ENCODE data around the gene ADCY3. TPM values are rescaled to one million over a fixed set of nuclear protein-coding genes. Genes with fewer than 3 reads are reported as not detected.
A peak's percentile ranks its signal among the peaks of the same experiment; 100 is the strongest.

The ADCY3 gene
- total and polyA plus RNA-seq, 9 of the 15 experiments (the other 6 are each of a cell fraction or from before 2014, with no cell fraction given): 1.5 to 54.8 (median 26.3) TPM

DNA sequence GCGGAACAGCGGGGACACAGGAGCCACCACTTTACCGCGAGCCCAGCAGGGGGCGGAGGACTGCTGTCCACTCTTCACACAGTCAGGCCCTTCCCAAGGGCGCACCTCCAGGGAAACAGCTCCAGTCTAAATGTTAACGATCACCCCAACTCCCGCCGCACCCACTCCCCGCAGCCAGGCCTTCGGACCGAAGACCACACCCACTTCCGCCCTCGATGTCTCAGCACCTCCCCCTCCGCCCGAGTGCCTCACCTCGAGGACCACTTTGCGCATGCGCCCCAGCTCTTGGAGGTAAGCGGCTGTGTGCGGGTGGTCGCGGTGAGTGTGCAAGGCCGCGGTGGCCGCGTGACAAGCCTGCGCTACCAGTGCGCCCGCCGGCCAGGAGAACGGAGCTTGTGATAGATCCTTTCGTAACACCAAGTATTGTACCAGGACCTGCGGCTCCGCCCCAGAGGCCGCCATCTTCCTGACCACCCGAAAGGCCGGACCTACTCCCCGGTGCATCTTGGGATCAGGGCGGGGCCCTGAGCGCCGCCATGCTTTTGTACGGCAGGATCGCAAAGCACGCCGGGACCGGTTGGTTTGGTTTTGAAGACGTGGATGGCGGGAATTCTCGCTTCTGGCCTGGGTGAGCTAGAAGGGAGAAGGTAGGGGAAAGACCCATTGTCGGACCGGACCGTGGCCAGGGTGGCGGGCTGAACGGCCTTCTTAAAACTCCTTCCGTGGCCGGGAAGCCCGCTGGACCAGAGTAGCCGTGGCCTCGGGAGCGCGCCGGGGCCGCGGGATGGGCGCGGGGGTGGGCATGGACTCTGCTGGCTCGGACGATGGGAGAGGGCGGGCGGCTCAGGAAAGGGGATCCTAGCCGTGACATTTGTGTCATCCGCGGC is 126.9 kb downstream of the ADCY3 start, which contains the start of the genes CENPO and PTRHD1 (continued):
- peak; percentile 89 for TF ChIP-seq ZNF766 (CRISPR knock-in tag; conservative IDR thresholded peaks at IDR 0.05)
- TF ChIP-seq TAF15 (IDR thresholded peaks at IDR 0.05; ENCODE audit: low read depth, low read length): no peak
- TF ChIP-seq MED1 (CRISPR knock-in tag; IDR thresholded peaks at IDR 0.05; ENCODE audit: borderline replicate concordance): no peak
- no peak for TF ChIP-seq GTF2F1 (IDR thresholded peaks at IDR 0.05; ENCODE audit: low read depth, low read length)
- TF ChIP-seq RBFOX2 (IDR thresholded peaks at IDR 0.05; ENCODE audit: low read depth, low read length): peak; percentile 99
- peak; percentile 50; the same call in 1 of the 2 replicates for TF ChIP-seq MTA3 (IDR thresholded peaks at IDR 0.05; ENCODE audit: borderline replicate concordance)
- no peak for TF ChIP-seq ZNF778 (CRISPR knock-in tag; IDR thresholded peaks at IDR 0.05)
- no peak for TF ChIP-seq SREBF1 (IDR thresholded peaks at IDR 0.05; ENCODE audit: borderline replicate concordance, low read depth, low read length)
- TF ChIP-seq HMG20A (CRISPR knock-in tag; conservative IDR thresholded peaks at IDR 0.05): no peak
- no peak for TF ChIP-seq HEY1 (CRISPR knock-in tag; IDR thresholded peaks at IDR 0.05; ENCODE audit: borderline replicate concordance)
- no peak for TF ChIP-seq ZBED1 (IDR thresholded peaks at IDR 0.05)
- peak; percentile 67 for TF ChIP-seq CREM (IDR thresholded peaks at IDR 0.05; ENCODE audit: low read depth)
- no peak; the same call in 1 of the 2 replicates for TF ChIP-seq SMARCA4 (IDR thresholded peaks at IDR 0.05)
- TF ChIP-seq IFI16 (CRISPR knock-in tag; IDR thresholded peaks at IDR 0.05): no peak
- TF ChIP-seq, protein P1, sequence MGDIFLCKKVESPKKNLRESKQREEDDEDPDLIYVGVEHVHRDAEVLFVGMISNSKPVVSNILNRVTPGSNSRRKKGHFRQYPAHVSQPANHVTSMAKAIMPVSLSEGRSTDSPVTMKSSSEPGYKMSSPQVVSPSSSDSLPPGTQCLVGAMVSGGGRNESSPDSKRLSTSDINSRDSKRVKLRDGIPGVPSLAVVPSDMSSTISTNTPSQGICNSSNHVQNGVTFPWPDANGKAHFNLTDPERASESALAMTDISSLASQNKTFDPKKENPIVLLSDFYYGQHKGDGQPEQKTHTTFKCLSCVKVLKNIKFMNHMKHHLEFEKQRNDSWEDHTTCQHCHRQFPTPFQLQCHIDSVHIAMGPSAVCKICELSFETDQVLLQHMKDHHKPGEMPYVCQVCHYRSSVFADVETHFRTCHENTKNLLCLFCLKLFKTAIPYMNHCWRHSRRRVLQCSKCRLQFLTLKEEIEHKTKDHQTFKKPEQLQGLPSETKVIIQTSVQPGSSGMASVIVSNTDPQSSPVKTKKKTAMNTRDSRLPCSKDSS (IDR thresholded peaks at IDR 0.05; ENCODE audit: low read depth, partially characterized antibody): no peak
- no peak for TF ChIP-seq TGIF2 (CRISPR knock-in tag; IDR thresholded peaks at IDR 0.05)
- 0 out of 2 replicates have a peak, but pooled peaks have one; percentile 52 for TF ChIP-seq ZNF24 (IDR thresholded peaks at IDR 0.05)
- TF ChIP-seq MTA1 (IDR thresholded peaks at IDR 0.05; ENCODE audit: borderline replicate concordance): peak; percentile 53; the same call in 1 of the 2 replicates
- TF ChIP-seq ZFX (CRISPR knock-in tag; IDR thresholded peaks at IDR 0.05): peak; percentile 88
- no peak; the same call in 1 of the 2 replicates for TF ChIP-seq ZNF644 (tag; IDR thresholded peaks at IDR 0.05; ENCODE audit: low read depth)
- no peak for TF ChIP-seq PHB (CRISPR knock-in tag; IDR thresholded peaks at IDR 0.05)
- TF ChIP-seq SAP30 (IDR thresholded peaks at IDR 0.05; ENCODE audit: borderline replicate concordance, insufficient read depth, low read depth, low read length, poor library complexity, severe bottlenecking): peak; percentile 93
- TF ChIP-seq SPI1 (IDR thresholded peaks at IDR 0.05; ENCODE audit: borderline replicate concordance, low read depth, low read length): peak; percentile 95
- peak; percentile 60; the same call in 1 of the 2 replicates for TF ChIP-seq ZNF263 (CRISPR knock-in tag; IDR thresholded peaks at IDR 0.05; ENCODE audit: borderline replicate concordance)
- TF ChIP-seq, protein P2, sequence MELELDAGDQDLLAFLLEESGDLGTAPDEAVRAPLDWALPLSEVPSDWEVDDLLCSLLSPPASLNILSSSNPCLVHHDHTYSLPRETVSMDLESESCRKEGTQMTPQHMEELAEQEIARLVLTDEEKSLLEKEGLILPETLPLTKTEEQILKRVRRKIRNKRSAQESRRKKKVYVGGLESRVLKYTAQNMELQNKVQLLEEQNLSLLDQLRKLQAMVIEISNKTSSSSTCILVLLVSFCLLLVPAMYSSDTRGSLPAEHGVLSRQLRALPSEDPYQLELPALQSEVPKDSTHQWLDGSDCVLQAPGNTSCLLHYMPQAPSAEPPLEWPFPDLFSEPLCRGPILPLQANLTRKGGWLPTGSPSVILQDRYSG (tag; conservative IDR thresholded peaks at IDR 0.05; ENCODE audit: low read depth): no peak
- no peak for TF ChIP-seq TCFL5 (CRISPR knock-in tag; conservative IDR thresholded peaks at IDR 0.05)
- TF ChIP-seq HNRNPL (IDR thresholded peaks at IDR 0.05; ENCODE audit: low read depth, low read length): no peak
- TF ChIP-seq HDGF (IDR thresholded peaks at IDR 0.05): no peak
- peak; percentile 93 for TF ChIP-seq TBP (optimal IDR thresholded peaks at IDR 0.05; ENCODE audit: low read depth, low read length)
